Measurements from ENCODE around the gene PACRGL. TPM values are rescaled to one million over a fixed set of nuclear protein-coding genes. Genes with fewer than 3 reads are reported as not detected.

Gene PACRGL
- total RNA-seq, result 19.4 and 25.1 TPM in 2 replicates

GRCh38 chr4:20700007-20700761 is at the start of gene PACRGL:
TSS of gene PACRGL (plus strand) at chr4:20700458. CDS start at chr4:20704482, 4,024 bp downstream.

All from regular cardiac myocyte (primary cell).